SK-N-SH treated with all-trans-retinoic acid at 6 μM for 48 hours (cell line): ENCODE results near the gene TRIM40.

Experiments
- ARNTL ChIP-seq: fragments of 450-650 bp; formaldehyde crosslinking; IDR thresholded peaks from 2 replicates; pipeline ENCODE4 v1.5.0; 2020; ENCODE audit warnings: low read depth, mild to moderate bottlenecking, moderate library complexity, borderline replicate concordance
- BACH2 ChIP-seq: fragments of 250-450 bp; sonication (Bioruptor Pico); IDR thresholded peaks from 2 replicates; pipeline ENCODE4 v1.9.0; 2021; ENCODE audit warnings: mild to moderate bottlenecking, borderline replicate concordance
- CSDC2 ChIP-seq: fragments of 250-450 bp; sonication (Bioruptor Pico); IDR thresholded peaks from 2 replicates; pipeline ENCODE4 v1.5.0; 2020; ENCODE audit warnings: mild to moderate bottlenecking, moderate library complexity
- ESRRG ChIP-seq: fragments of 250-450 bp; sonication (Bioruptor Pico); IDR thresholded peaks from 2 replicates; pipeline ENCODE4 v1.6.1; 2021; ENCODE audit warnings: mild to moderate bottlenecking
- OSR1 ChIP-seq: fragments of 250-450 bp; sonication (Bioruptor Pico); IDR thresholded peaks from 2 replicates; pipeline ENCODE4 v1.8.0; 2022; ENCODE audit warnings: moderate library complexity, mild to moderate bottlenecking, inconsistent platforms
- TCF4 ChIP-seq: fragments of 250-450 bp; sonication (Bioruptor Pico); IDR thresholded peaks from 2 replicates; pipeline ENCODE4 v1.8.0; 2021; ENCODE audit warnings: mild to moderate bottlenecking, moderate library complexity, borderline replicate concordance
- ZC3H10 ChIP-seq: fragments of 250-450 bp; sonication (Bioruptor Pico); IDR thresholded peaks from 2 replicates; pipeline ENCODE4 v1.5.1; 2021; ENCODE audit warnings: mild to moderate bottlenecking, moderate library complexity
- ZFP30 ChIP-seq: fragments of 450-650 bp; formaldehyde crosslinking; IDR thresholded peaks from 2 replicates; pipeline ENCODE4 v1.5.0; 2022; ENCODE audit warnings: mild to moderate bottlenecking, moderate library complexity
- ZNF565 ChIP-seq: fragments of 450-650 bp; formaldehyde crosslinking; conservative IDR thresholded peaks from 2 replicates; pipeline ENCODE4 v1.5.0; 2020; ENCODE audit warnings: low read depth, mild to moderate bottlenecking, moderate library complexity
- ZNF8 ChIP-seq: fragments of 450-650 bp; formaldehyde crosslinking; IDR thresholded peaks from 2 replicates; pipeline ENCODE4 v1.5.0; 2020; ENCODE audit warnings: mild to moderate bottlenecking, moderate library complexity
- TF ChIP-seq, protein P1 (sequence below): fragments of 250-450 bp; sonication (Bioruptor Pico); IDR thresholded peaks from 2 replicates; pipeline ENCODE4 v1.8.0; 2020; ENCODE audit warnings: mild to moderate bottlenecking, moderate library complexity, borderline replicate concordance
- TF ChIP-seq, protein P2 (sequence below): fragments of 250-450 bp; sonication (Bioruptor Pico); IDR thresholded peaks from 2 replicates; pipeline ENCODE4 v1.5.0; 2020; ENCODE audit warnings: mild to moderate bottlenecking, moderate library complexity
- TF ChIP-seq, protein P3 (sequence below): fragments of 250-450 bp; sonication (Bioruptor Pico); IDR thresholded peaks from 2 replicates; pipeline ENCODE4 v1.5.1; 2020; ENCODE audit warnings: low read depth, mild to moderate bottlenecking, moderate library complexity

DNA sequence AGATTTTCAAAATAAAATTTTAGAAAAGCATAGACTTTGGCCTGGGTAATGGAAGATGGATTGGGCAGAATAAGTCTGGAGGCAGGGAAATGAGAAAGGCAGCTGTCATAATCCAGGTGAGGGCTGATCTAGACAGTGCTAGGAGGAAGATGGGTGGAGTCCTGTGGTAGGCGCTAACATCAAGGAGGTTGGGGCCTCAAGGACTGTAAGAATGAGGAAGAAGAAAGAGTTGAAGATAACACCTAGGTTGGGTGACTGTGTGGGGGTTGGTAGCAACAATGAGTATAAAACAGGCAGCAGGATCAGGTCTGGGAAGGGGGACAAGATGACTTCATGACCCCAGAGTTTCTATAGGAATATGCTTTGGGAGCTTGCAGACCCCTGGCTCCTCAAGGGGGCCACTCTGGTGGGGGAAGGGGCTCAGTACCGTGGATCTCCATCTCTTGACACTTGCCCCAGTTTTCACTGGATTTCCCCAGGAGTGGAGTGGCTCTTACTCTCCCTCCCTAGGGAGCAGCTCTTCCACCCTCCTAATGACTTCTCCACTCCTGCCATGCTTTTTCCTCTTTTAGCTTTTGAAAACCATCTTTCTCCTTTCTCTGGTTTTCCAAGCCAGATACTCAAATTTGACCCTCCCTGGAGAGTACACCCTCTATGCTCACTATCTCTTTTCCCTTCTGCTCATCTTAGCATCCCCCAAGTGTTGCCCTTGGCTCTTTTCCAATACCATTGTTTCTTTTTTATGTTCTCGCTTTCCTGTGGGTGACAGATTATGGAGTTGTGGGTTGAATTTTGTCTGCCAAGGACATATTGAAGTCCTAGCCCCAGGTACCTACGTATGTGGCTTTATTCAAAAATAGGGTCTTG is 37.8 kb upstream of the TRIM40 start:
- TF ChIP-seq ESRRG (CRISPR knock-in tag) (no peak), TCF4 (CRISPR knock-in tag) (no peak), ARNTL (CRISPR knock-in tag) (no peak), OSR1 (CRISPR knock-in tag) (no peak), CSDC2 (CRISPR knock-in tag) (no peak), ZC3H10 (no peak), ZNF565 (CRISPR knock-in tag) (no peak), ZFP30 (CRISPR knock-in tag) (no peak), ZNF8 (no peak), BACH2 (CRISPR knock-in tag) (no peak)
- TF ChIP-seq, protein P1, sequence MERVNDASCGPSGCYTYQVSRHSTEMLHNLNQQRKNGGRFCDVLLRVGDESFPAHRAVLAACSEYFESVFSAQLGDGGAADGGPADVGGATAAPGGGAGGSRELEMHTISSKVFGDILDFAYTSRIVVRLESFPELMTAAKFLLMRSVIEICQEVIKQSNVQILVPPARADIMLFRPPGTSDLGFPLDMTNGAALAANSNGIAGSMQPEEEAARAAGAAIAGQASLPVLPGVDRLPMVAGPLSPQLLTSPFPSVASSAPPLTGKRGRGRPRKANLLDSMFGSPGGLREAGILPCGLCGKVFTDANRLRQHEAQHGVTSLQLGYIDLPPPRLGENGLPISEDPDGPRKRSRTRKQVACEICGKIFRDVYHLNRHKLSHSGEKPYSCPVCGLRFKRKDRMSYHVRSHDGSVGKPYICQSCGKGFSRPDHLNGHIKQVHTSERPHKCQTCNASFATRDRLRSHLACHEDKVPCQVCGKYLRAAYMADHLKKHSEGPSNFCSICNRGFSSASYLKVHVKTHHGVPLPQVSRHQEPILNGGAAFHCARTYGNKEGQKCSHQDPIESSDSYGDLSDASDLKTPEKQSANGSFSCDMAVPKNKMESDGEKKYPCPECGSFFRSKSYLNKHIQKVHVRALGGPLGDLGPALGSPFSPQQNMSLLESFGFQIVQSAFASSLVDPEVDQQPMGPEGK (CRISPR knock-in tag): no peak
- TF ChIP-seq, protein P2, sequence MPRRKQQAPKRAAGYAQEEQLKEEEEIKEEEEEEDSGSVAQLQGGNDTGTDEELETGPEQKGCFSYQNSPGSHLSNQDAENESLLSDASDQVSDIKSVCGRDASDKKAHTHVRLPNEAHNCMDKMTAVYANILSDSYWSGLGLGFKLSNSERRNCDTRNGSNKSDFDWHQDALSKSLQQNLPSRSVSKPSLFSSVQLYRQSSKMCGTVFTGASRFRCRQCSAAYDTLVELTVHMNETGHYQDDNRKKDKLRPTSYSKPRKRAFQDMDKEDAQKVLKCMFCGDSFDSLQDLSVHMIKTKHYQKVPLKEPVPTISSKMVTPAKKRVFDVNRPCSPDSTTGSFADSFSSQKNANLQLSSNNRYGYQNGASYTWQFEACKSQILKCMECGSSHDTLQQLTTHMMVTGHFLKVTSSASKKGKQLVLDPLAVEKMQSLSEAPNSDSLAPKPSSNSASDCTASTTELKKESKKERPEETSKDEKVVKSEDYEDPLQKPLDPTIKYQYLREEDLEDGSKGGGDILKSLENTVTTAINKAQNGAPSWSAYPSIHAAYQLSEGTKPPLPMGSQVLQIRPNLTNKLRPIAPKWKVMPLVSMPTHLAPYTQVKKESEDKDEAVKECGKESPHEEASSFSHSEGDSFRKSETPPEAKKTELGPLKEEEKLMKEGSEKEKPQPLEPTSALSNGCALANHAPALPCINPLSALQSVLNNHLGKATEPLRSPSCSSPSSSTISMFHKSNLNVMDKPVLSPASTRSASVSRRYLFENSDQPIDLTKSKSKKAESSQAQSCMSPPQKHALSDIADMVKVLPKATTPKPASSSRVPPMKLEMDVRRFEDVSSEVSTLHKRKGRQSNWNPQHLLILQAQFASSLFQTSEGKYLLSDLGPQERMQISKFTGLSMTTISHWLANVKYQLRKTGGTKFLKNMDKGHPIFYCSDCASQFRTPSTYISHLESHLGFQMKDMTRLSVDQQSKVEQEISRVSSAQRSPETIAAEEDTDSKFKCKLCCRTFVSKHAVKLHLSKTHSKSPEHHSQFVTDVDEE (CRISPR knock-in tag): no peak
- TF ChIP-seq, protein P3, sequence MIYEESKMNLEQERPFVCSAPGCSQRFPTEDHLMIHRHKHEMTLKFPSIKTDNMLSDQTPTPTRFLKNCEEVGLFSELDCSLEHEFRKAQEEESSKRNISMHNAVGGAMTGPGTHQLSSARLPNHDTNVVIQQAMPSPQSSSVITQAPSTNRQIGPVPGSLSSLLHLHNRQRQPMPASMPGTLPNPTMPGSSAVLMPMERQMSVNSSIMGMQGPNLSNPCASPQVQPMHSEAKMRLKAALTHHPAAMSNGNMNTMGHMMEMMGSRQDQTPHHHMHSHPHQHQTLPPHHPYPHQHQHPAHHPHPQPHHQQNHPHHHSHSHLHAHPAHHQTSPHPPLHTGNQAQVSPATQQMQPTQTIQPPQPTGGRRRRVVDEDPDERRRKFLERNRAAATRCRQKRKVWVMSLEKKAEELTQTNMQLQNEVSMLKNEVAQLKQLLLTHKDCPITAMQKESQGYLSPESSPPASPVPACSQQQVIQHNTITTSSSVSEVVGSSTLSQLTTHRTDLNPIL (CRISPR knock-in tag): no peak
